GM11168 (cell line): ENCODE data around the gene TRIM25.

Source experiments
- in situ Hi-C: fragments of 300-500 bp; cut with MboI; formaldehyde crosslinking; loops from one replicate; pipeline ENCODE4 v1.12.0; 2022; ENCODE audit warnings: low sequenced_read_pairs; ENCODE audit not compliant: unreplicated experiment

TRIM25 gene

GRCh38 chr17:56897646-56898424 is 16.0 kb downstream of the TRIM25 start:
- in situ Hi-C loops, result no loop called here

GRCh38 chr17:56896968-56897359 is 16.9 kb downstream of the TRIM25 start:
- in situ Hi-C loops, result no loop called here

GRCh38 chr17:56896217-56896967 is 17.5 kb downstream of the TRIM25 start:
- in situ Hi-C loops, result no loop called here

GRCh38 chr17:56894859-56895455 is 18.9 kb downstream of the TRIM25 start:
- in situ Hi-C loops, result no loop called here

GRCh38 chr17:56893503-56893902 is 20.3 kb downstream of the TRIM25 start:
- in situ Hi-C loops, result no loop called here

GRCh38 chr17:56892333-56892732 is 21.5 kb downstream of the TRIM25 start:
- in situ Hi-C loops, result no loop called here

- in situ Hi-C loops, result no loop called here
Measured at GRCh38 chr17:56891751-56892150, 22.1 kb downstream of the TRIM25 start.

- in situ Hi-C loops, result no loop called here
Measured at GRCh38 chr17:56890906-56891674, 22.8 kb downstream of the TRIM25 start.

- in situ Hi-C loops, result no loop called here
Measured at GRCh38 chr17:56890390-56890789, 23.5 kb downstream of the TRIM25 start.

- in situ Hi-C loops, result no loop called here
Measured at GRCh38 chr17:56887552-56888467, 26.0 kb downstream of the TRIM25 start.

GRCh38 chr17:56887105-56887504 is 26.7 kb downstream of the TRIM25 start:
- in situ Hi-C loops, result no loop called here

- in situ Hi-C loops, result no loop called here
Measured at GRCh38 chr17:56886288-56886731, 27.5 kb downstream of the TRIM25 start.

- in situ Hi-C loops, result no loop called here
Measured at GRCh38 chr17:56885312-56885657, 28.6 kb downstream of the TRIM25 start.

GRCh38 chr17:56884483-56885311 is 29.2 kb downstream of the TRIM25 start:
- in situ Hi-C loops, result no loop called here

GRCh38 chr17:56883616-56884015 is 30.2 kb downstream of the TRIM25 start:
- in situ Hi-C loops, result no loop called here

GRCh38 chr17:56881685-56882295 is 32.1 kb downstream of the TRIM25 start:
- in situ Hi-C loops, result no loop called here

GRCh38 chr17:56880571-56880970 is 33.3 kb downstream of the TRIM25 start:
- in situ Hi-C loops, result no loop called here

- in situ Hi-C loops, result no loop called here
Measured at GRCh38 chr17:56880133-56880532, 33.7 kb downstream of the TRIM25 start.
